AG04450 (cell line): Measurements from ENCODE around the gene SP5. TPM values are rescaled to one million over a fixed set of nuclear protein-coding genes. Genes with fewer than 3 reads are reported as not detected.

Experiments
- CTCF ChIA-PET: fragments of 300-600, 350-600 bp; formaldehyde crosslinking; extraction: SDS; loops from one replicate; lab custom pipeline; 2022; ENCODE audit warnings: antibody characterized with exemption, inconsistent platforms; lab: Charles Lee
- POLR2A ChIA-PET: fragments of 350-600 bp; formaldehyde crosslinking; extraction: SDS; loops from one replicate; lab custom pipeline; 2021; ENCODE audit warnings: antibody characterized with exemption, inconsistent platforms; lab: Yijun Ruan, JAX
- DNase-seq: peaks from one replicate; pipeline ENCODE4 v3.0.0-alpha.2; 2011; ENCODE audit warnings: low read depth, low spot score
- H3K27ac ChIP-seq: one replicate; pipeline ENCODE4 v1.5.1; 2012; ENCODE audit warnings: low read depth, low read length, control low read depth
- H3K27me3 ChIP-seq: one replicate; pipeline ENCODE4 v1.6.0; 2012; ENCODE audit warnings: low read length; ENCODE audit not compliant: control insufficient read depth, insufficient read depth
- H3K4me3 ChIP-seq: 2 replicates; pipeline ENCODE4 v1.5.1; 2011; ENCODE audit warnings: mild to moderate bottlenecking, low read depth, low read length, control low read depth
- H3K9me3 ChIP-seq: 2 replicates; pipeline ENCODE4 v1.5.1; 2012; ENCODE audit warnings: low read length; ENCODE audit not compliant: control insufficient read depth, insufficient read depth
- polyA plus RNA-seq: library from polyadenylated mRNA; depleted of rRNA; stranded (reverse); fragments of >200 nt; gene quantifications from 2 replicates; pipeline ENCODE4 v1.2.3, GENCODE V29; 2011
- TF ChIP-seq, protein P1 (sequence below): IDR thresholded peaks from 2 replicates; pipeline ENCODE4 v1.5.1; 2011; ENCODE audit warnings: low read depth, low read length, control low read depth, inconsistent platforms

SP5 gene
- polyA plus RNA-seq, 1 experiment = not detected

DNA sequence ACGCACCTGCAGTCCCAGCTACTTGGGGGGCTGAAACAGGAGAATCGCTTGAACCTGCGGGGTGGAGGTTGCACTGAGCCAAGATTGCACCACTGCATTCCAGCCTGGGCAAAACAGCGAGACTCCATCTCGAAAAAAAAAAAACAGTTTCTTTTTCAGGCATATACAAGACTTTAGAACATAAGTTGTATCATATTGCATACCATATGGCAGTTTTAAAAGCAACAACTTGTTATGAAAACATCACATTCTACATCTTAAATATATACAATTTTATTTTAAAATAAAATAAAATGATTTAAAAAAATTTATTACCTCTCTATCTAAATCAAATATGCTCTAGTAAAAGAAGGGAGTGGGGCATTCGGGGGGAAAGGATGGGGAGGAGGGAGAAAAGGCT, 39.4 kb upstream of the SP5 start:
- no peaks in the 10 kb centered on the region for H3K9me3 ChIP-seq
- ChIA-PET CTCF (no interaction called here), POLR2A (no interaction called here)
- TF ChIP-seq, protein P1, sequence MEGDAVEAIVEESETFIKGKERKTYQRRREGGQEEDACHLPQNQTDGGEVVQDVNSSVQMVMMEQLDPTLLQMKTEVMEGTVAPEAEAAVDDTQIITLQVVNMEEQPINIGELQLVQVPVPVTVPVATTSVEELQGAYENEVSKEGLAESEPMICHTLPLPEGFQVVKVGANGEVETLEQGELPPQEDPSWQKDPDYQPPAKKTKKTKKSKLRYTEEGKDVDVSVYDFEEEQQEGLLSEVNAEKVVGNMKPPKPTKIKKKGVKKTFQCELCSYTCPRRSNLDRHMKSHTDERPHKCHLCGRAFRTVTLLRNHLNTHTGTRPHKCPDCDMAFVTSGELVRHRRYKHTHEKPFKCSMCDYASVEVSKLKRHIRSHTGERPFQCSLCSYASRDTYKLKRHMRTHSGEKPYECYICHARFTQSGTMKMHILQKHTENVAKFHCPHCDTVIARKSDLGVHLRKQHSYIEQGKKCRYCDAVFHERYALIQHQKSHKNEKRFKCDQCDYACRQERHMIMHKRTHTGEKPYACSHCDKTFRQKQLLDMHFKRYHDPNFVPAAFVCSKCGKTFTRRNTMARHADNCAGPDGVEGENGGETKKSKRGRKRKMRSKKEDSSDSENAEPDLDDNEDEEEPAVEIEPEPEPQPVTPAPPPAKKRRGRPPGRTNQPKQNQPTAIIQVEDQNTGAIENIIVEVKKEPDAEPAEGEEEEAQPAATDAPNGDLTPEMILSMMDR = no peak
- H3K27ac ChIP-seq = no peak overlapping the region
- H3K4me3 ChIP-seq = no peak overlapping the region
- H3K27me3 ChIP-seq = no peaks in the 10 kb centered on the region
- no peak for DNase-seq

DNA sequence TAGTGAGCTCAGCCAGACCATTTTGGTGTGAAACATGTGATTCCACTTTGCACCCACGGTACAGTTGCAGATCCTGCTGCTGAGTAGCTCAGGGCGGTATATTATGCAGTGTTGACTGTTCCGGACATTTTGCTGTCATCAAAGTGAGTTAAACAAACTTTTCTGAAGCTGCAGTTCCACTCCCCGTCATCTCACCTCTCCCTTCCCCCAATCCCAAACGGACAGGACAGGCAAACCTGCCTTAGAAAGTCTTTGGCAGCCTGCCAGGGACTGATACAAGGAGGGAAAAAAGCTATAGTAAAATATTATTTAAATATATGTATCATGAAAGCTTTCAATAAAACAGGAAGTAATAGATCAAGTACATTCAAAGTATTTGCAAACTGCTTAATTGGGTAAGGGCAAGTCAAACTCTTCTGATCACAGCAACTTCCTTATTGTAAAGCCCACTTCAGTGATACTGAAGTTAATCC, 35.5 kb upstream of the SP5 start:
- TF ChIP-seq, protein P1 = no peak
- DNase-seq = no peak
- H3K9me3 ChIP-seq = no peaks in the 10 kb centered on the region
- H3K27ac ChIP-seq = no peak overlapping the region
- peaks cover 2% of the 10 kb centered on the region for H3K27me3 ChIP-seq
- H3K4me3 ChIP-seq = no peak overlapping the region
- ChIA-PET POLR2A (no interaction called here), CTCF (interaction anchor here (1.6 kb wide), 1 partner anchor 271 kb away, joined by 4 read pairs; no protein-coding TSS in a partner anchor)

DNA sequence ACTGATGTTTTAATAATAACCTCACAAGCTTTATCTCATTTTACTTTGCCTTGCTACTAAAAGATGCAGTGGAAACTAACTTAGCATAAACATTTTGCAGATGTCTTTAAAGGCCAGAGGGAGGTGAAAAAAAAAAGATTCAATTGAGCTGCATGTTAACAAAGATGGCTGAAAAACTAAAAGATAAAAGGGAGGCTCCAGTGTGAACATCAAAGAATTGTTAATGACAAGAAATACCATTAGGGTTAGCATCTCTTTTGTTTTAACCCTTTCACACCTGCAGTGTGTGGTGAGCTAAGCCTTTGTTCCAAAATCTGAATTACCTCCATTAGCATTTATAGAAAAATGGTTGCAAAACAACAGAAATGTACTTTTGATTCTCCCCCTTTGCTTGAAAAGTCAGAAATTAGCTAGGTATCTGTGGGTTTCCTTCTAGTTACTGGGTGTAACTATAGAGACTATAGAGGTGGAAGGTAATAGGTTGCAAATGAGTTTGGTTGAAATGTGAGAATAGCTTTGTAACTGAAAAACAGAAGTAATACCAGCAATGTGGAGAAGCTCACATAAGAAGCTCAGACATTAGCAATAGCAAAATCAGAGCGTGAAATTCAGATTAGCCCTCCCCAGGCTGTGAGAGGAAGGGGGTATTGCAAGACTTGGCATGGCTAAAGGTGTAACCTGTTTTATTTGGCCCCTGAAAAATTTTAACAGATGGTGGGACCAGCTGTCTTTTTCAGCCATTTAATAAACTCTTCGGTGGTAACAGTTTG, 34.8 kb upstream of the SP5 start:
- Histone ChIP-seq H3K9me3 (no peaks in the 10 kb centered on the region), H3K4me3 (no peak overlapping the region), H3K27me3 (peaks cover 2% of the 10 kb centered on the region), H3K27ac (no peak overlapping the region)
- DNase-seq = no peak
- CTCF ChIA-PET = interaction anchor here (0.7 to 1.2 kb wide), 2 partner anchors 86 to 271 kb away, joined by 3 read pairs; no protein-coding TSS in a partner anchor
- TF ChIP-seq, protein P1 = no peak
- POLR2A ChIA-PET = interaction anchor here (0.7 kb wide), 1 partner anchor 657 kb away, joined by 4 read pairs; no protein-coding TSS in a partner anchor

DNA sequence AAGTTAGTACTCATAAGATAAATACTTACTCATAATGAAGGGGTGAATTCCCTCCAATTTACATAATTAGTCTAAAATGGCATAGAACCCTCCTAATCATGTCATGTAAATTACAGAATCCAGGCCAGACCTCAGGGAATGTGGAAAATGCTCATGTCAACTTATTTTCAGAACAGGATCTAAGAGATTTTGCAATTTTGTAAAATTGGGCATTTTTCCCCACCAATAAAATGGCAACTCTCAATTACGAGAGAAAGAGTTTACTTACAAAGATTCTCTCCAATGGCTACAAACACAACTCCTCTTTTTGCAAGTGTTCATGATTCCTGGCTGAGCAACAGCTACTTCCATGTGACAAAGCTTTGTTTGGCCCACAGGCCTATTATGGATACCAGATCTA, 33.8 kb upstream of the SP5 start:
- H3K27ac ChIP-seq = no peak overlapping the region
- H3K4me3 ChIP-seq = no peak overlapping the region
- POLR2A ChIA-PET = no interaction called here
- peaks cover 2% of the 10 kb centered on the region for H3K27me3 ChIP-seq
- no peak for DNase-seq
- TF ChIP-seq, protein P1 = no peak
- CTCF ChIA-PET = interaction anchor here (1.2 kb wide), 1 partner anchor 272 kb away, joined by 3 read pairs; no protein-coding TSS in a partner anchor
- H3K9me3 ChIP-seq = no peaks in the 10 kb centered on the region

GRCh38 chr2:170685591-170685990, 29.5 kb upstream of the SP5 start:
- Histone ChIP-seq H3K4me3 (no peak overlapping the region), H3K9me3 (no peaks in the 10 kb centered on the region), H3K27me3 (peaks cover 2% of the 10 kb centered on the region), H3K27ac (no peak overlapping the region)
- POLR2A ChIA-PET = no interaction called here
- no peak for DNase-seq
- CTCF ChIA-PET = no interaction called here
- TF ChIP-seq, protein P1 = no peak
